ENCODE results near the gene ARHGEF7.

GRCh38 chr13:111304041-111304544, 189.0 kb downstream of the ARHGEF7 start:
- TF ChIP-seq CTCF (IDR thresholded peaks at IDR 0.05), result no peak
- TF ChIP-seq POLR2A (IDR thresholded peaks at IDR 0.05), result no peak
